Umbilical cord (tissue), 2 donors: ENCODE measurements around the gene NECTIN2. TPM values are rescaled to one million over a fixed set of nuclear protein-coding genes. Genes with fewer than 3 reads are reported as not detected.
A peak's percentile ranks its signal among the peaks of the same experiment; 100 is the strongest.
"Not testable (repeated sequence)": the region's sequence is repeated elsewhere in the genome, so short reads cannot be mapped to it uniquely, and the experiment has no call there.

Experiments used
- DNase-seq: peaks from one replicate; pipeline ENCODE4 v3.0.0-alpha.2; 2015; ENCODE audit warnings: low spot score
- total RNA-seq: library from RNA; depleted of rRNA; stranded (reverse); fragments of >200 nt; gene quantifications from one replicate; pipeline ENCODE4 v1.2.3, GENCODE V29; 2014; ENCODE audit warnings: low replicate concordance; ENCODE audit not compliant: insufficient read depth

Gene NECTIN2
- total RNA-seq, 1 donor from 2014 or later, result 52.0 TPM

- DNase-seq, result not testable (repeated sequence)
Observed at GRCh38 chr19:44882619-44883397, 36.7 kb downstream of the NECTIN2 start.

GRCh38 chr19:44883922-44884321 is 37.8 kb downstream of the NECTIN2 start:
- DNase-seq, result peak; percentile 31

- no peak for DNase-seq
Observed at GRCh38 chr19:44884566-44884965, 38.5 kb downstream of the NECTIN2 start.

- no peak for DNase-seq
Observed at GRCh38 chr19:44886141-44886540, 40.0 kb downstream of the NECTIN2 start.

GRCh38 chr19:44887648-44888047 is 41.6 kb downstream of the NECTIN2 start:
- no peak for DNase-seq

GRCh38 chr19:44888335-44888734 is 42.2 kb downstream of the NECTIN2 start:
- not testable (repeated sequence) for DNase-seq

- no peak for DNase-seq
Observed at GRCh38 chr19:44889830-44890365, 43.8 kb downstream of the NECTIN2 start.

- peak; percentile 100 for DNase-seq
Observed at GRCh38 chr19:44890366-44891015, 44.4 kb downstream of the NECTIN2 start.

GRCh38 chr19:44891016-44891882 is 45.2 kb downstream of the NECTIN2 start, which contains the start of gene TOMM40:
TOMM40 (plus strand) TSS chr19:44891254; CDS start chr19:44891416, 162 bp downstream.
- peak; percentile 21 for DNase-seq

- no peak for DNase-seq
Observed at GRCh38 chr19:44892932-44893331, 46.8 kb downstream of the NECTIN2 start.

GRCh38 chr19:44893332-44894051 is 47.4 kb downstream of the NECTIN2 start:
- no peak for DNase-seq

GRCh38 chr19:44894052-44894400 is 47.9 kb downstream of the NECTIN2 start:
- DNase-seq, result no peak

GRCh38 chr19:44894946-44895345 is 48.8 kb downstream of the NECTIN2 start:
- DNase-seq, result no peak

- DNase-seq, result no peak
Observed at GRCh38 chr19:44897835-44898234, 51.7 kb downstream of the NECTIN2 start.

- DNase-seq, result no peak
Observed at GRCh38 chr19:44900328-44901244, 54.5 kb downstream of the NECTIN2 start.

- no peak for DNase-seq
Observed at GRCh38 chr19:44903216-44903601, 57.1 kb downstream of the NECTIN2 start.

GRCh38 chr19:44903602-44904425 is 57.7 kb downstream of the NECTIN2 start:
- peak; percentile 69 for DNase-seq

GRCh38 chr19:44904426-44904994 is 58.4 kb downstream of the NECTIN2 start:
- DNase-seq, result peak; percentile 29
